GM18505 (cell line): ENCODE data around the gene MAP4K5.

Source experiments
- ATAC-seq: cut with Tn5 transposase; IDR thresholded peaks from one replicate; pipeline ENCODE4 v1.9.1; 2021; ENCODE audit not compliant: unreplicated experiment
- POLR2A ChIP-seq: IDR thresholded peaks from 4 replicates; pipeline ENCODE4 v1.6.1; 2011; ENCODE audit warnings: borderline replicate concordance; ENCODE audit not compliant: insufficient read depth, insufficient read length; ENCODE audit errors: extremely low read depth

The MAP4K5 gene

GRCh38 chr14:50377550-50378085, 154.8 kb downstream of the MAP4K5 start:
- TF ChIP-seq POLR2A, result no peak
- no peak for ATAC-seq

DNA sequence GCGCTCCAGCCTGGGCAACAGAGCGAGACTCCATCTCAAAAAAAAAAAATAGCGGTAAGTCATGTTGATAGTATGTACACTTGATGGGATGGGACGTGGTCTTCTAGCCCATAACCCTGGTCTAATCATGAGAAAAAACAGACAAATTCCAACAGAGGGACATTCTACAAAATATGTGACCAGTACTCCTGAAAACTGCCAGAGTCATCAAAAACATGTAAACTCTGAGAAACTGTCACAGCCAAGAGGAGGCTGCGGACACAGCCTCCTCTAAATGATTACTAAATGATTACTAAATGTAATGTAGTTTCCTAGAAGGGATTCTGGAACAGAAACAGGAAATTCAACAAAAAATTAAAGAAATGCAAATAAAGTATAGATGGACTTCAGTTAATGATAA, 156.6 kb downstream of the MAP4K5 start:
- no peak for ATAC-seq
- no peak for TF ChIP-seq POLR2A

DNA sequence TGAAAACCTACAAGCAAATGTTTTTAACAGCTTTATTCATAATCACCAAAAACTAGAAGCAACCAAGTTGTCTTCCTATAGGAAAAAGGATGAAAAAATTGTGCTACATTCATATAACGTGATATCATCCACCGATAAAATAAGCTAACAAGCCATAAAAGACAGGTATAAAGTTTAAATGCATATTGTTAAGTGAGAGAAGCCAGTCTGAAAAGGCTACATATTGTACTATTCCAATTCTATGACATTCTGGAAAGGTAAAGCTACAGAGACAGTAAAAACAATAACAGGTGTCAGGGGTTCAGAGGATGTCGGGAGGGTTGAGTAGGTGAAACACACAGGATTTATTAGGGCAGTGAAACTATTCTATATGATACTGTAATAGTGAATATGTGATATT, 158.4 kb downstream of the MAP4K5 start:
- ATAC-seq, result no peak
- TF ChIP-seq POLR2A, result no peak

DNA sequence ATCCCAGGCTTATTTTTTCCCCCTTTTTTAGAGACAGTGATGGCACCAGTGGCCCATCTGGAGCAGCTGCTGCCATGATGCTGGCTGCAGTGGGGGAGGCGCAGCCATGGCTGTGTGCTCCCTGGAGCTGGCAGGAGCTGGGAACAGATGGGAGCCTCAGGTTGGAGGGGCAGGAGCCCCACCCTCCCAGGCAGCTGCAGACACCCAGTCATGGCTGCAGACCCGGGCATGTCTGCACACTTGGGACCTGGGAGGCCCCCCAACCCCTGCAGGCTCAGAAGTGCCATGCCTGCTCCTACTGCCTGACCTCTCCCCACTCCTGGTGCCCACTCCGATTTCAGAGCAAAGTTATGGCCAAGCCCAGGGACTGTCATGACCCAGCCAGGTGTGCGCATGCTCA, 160.8 kb downstream of the MAP4K5 start:
- TF ChIP-seq POLR2A, result no peak
- no peak for ATAC-seq
